Ammon's horn (tissue), 1 donor: ENCODE measurements around the gene PPFIBP2.

Experiments used
- DNase-seq: peaks from one replicate; pipeline ENCODE4 v3.0.0-alpha.2; 2016; ENCODE audit warnings: low spot score

PPFIBP2 gene

DNA sequence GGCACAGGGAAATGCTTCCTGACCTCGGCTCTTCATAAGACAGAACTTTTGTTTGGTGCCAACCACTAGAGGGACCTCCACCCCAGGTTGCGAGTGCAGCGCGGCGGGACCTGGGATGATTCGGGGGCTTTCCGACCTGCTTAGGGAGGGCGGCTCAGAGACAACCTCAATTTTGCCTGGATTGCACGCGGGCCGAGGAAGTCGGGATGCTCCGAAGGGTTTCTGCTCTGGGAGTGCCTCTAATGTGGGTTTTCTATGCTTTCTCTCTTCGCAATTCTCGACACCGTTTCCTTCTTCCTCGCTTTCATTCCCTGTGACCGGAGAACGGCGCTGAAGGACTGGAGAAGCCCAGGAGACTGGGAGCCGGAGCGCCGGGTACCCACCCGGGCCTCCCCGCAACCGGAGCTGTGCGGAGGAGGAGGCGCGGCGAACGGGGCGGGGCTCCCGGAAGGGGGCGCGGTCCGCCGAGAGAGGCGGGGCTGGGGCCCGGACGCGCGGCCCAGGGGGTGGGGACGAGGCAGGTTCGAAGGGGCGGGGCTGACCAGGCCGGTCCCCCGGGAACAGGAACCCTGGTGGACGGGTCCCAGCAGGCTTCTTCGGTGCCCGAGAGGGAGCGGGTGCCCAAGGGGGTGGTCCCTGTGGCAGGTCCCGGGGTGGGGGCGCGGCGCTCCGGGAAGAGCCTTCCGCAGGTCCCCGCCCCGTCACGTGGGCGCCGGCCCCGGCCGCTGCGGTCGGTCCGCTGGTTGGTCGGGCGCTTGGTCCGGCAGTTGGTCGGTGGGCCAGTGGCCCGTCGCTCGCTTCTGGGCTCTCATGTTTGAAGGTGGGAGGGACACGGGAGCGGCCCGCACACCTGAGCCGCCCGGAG lies at the start of gene PPFIBP2:
PPFIBP2 (plus strand) TSS at position 766 of the 865 bp plus-strand sequence. CDS start 35,477 bp downstream, outside the sequence.
- peak; percentile 88 for DNase-seq

DNA sequence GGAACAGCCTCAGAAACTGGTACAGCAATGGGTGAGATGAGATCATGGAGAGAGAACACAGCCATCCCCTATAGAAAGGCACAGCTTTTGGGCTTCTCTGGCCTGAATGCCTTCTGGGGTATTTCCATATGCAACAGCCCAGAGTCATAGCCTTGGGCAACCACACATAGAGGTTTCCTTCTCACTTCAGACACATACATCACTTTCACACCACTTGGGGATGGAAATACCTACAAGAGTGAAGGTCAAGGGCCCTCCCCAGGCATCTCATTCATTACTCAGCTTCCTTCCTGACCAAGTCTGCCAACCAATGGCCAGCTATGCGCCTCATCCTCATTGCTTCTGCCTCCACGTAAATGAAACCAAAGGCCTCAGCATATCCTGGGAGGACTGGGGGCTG lies 46.1 kb upstream of the PPFIBP2 start:
- no peak for DNase-seq

DNA sequence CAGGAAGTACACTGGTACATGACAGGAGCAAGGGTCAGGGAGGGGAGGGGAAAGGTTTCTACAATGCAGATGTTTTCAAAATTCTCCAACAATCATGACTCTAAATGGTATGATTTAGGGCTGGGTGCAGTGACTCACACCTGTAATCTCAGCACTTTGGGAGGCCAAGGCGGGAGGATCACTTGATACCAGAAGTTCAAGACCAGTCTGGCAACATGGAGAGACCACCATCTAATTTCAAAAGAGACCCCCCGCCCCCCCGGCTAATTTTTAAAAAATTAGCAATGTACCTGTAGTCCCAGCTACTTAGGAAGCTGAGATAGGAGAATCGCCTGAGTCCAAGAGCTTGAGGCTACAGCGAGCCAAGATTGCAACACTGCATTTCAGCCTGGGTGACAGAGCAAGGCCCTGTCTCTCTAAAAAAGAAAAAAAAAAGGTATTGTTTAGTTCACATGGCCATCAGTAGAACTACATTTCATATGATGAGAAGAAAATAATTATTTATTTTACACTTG lies 44.4 kb upstream of the PPFIBP2 start:
- DNase-seq, result no peak

DNA sequence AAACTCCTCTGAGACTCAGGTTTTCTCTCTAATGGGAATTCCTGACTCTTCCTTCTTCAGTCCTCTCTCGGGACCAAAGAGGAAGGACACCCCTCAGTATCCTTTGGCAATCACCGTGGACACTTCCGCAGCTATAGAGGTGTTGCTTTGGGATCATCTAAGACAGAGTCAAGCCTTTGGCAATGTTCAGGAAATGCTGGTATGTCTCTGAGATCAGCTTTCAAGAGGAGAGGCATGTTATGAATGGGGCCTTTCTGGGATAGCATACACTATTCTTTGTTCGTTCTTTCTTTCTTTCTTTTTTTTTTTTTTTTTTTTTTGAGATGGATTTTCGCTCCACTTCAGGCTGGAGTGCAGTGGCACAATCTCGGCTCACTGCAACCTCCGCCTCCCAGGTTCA lies 42.7 kb upstream of the PPFIBP2 start:
- no peak for DNase-seq

DNA sequence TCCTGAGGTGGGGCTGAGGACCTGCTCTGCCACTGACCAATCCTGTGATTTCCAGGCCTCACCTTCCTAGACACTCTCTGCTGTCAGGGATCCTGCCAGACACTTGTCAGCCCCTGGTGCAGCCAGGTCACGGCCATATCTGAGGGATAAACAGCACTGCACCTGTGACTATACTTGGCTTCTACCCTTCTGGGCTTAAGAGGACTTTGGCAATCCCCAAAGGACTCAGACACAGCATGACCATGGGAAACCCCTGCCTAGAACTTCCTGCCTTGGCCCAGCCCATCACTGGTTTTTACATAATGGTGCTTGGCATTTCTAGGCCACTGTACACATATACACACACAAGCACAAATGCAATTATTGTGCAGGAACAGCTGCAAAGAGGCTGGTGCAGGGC lies 40.1 kb upstream of the PPFIBP2 start:
- DNase-seq, result no peak

DNA sequence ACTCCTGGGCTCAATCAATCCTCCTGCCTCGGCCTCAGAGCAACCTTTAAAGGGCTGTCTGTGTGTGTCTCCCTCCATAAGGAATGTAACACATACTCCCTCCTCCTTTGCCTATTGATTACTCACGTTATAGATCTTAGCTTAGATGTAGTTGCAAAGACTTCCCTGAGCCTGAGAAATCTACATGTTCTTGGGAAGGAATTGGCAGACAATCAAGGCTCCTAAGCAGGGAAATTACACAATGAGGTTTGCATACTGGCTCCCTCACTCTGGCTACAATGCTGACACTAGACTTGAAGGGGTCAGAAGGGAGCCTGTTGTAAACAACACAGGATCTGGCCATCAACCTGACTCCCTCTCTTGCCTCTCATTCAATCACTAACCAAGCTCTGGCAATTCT lies 33.7 kb upstream of the PPFIBP2 start:
- DNase-seq, result no peak

DNA sequence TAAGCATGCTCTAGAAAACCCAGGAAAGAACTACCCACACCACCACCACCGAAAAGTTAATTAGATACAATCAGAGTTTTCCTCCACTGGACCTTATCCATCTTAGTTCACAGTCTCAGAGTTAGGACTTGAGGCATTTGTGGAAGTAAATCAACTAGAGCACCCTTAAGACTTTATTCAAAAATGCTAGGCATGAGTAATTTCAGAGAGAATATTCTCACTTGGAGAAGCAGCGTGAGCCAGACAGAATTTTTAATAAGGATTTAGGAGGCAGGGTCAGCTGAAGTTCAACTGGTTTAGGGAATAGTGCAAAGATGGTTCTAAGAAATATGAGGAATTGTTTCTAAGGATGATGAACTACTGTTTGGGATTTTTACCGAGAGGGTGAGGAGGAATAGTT lies 29.7 kb upstream of the PPFIBP2 start:
- DNase-seq, result no peak

DNA sequence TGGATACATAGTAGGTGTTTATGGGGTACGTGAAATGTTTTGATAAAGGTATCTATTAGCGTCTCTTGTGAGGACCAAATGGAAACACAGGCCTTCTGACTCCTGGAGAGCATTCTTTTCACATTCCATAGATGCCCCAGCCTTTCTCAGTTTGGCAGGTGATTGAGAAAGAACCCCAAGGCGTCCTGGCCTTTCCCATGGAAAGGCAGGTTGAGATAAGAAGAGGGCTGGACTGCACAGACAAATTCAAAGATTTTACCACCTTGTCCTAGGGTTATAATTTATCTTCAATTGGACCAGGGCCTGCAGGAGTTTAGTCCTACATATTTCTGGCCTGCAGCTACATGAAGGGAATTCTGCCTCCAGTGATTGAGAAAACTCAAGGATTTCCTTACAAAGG lies 29.2 kb upstream of the PPFIBP2 start:
- no peak for DNase-seq

DNA sequence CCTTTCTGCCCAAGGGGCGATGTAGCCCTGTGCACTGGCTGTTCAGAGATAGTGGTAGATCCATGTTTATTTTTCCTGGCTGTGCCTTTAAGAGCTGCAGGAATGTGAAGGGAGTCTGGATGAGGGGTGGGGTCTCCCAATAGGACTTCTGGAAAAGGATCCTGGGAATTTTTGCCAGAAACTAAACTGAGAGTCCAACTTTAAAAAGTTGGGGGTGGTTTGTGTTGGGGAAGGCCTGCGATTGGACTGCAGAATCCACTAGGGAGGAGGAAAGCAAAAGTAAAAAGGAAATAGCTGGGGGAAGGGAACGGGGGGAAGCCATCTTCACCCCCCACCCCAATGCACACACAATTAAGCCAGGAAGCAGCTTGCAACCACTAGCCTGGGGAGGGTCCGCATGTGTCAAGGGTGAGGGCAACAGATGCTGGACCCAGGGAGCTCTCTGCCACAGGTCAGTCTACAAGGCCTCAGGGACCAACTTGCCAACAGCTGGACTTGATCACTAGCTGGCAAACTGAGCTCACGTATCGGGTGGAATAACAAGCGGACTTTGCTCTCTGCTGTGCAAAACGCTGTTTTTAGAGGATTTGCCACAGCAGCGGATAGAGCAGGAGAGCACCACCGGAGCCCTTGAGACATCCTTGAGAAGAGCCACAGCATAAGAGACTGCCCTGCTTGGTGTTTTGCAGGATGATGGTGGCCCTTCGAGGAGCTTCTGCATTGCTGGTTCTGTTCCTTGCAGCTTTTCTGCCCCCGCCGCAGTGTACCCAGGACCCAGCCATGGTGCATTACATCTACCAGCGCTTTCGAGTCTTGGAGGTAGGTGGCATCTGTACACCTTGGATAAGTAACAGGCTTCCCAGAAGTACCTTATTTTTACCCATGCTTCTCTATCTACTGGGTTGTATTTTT lies 28.4 kb upstream of the PPFIBP2 start, which contains the start of gene OLFML1:
OLFML1 (plus strand) TSS at position 321 of the 912 bp plus-strand sequence; CDS start at position 691, 370 bp downstream.
- DNase-seq, result no peak

DNA sequence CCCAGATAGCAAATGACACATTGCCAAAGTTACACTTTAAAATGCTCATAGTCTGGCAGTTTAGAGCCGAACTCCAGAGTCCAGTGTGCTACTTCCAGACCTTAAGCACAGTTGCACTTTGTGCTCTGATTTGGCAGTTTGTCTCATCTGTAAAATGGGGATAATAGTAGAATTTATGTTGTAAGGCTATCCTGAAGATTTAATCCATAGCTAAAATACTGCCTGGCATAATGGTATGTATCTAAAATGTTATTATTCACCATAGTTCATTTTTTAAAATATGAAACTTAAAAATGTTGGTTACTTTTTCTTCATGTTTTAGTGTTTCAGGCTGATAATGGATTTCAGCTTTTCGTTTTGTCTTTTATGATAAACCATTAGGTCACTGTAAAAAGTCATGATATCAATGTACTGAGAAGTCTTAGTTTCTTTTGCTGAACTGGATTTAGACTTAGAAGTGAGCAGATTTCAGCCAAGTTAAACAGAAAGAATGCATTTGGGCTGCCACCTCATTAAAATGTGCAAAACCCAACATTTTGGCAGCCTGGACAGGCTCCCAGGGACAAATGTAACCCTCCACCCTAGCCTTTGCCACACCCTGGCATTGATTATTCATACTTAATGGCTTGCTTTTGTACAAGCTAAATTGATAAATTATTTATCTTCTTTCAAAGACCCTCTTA lies 27.6 kb upstream of the PPFIBP2 start:
- DNase-seq, result no peak

DNA sequence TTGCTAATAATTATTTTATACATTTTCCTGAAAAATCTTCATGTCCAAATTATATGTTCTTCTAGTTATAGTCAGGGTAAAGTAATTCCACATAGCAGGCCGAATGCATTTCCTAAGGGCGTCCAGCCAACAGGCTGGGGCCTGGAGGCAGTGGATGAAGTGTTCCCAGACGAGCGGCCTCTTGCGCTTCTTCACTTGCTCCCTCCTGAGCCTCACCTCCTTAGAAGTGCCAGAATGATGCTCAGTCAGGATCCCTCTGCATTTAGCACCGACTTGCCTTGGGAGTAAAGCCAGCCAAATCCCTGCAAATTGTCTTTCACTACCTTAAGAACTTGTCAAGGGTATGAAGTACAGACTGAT lies 27.0 kb upstream of the PPFIBP2 start:
- DNase-seq, result no peak

DNA sequence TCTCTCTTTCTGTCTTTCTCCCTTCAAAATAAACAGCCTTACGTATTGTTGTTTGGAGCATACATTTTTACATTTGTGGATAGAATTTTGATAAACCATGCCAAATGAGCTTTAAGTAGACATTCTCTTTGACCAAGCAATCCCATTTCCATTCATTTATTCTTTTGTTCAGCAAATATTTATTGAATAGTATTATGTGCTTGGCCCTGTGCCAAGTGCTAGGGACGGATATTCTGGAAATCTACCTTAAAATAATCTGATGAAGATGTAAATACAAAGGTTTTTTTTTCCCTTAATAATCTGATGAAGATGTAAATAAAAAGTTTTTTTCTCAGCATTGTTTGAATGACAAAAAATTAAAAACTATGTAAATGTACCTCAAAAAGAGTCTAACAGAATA lies 26.4 kb upstream of the PPFIBP2 start:
- DNase-seq, result no peak

DNA sequence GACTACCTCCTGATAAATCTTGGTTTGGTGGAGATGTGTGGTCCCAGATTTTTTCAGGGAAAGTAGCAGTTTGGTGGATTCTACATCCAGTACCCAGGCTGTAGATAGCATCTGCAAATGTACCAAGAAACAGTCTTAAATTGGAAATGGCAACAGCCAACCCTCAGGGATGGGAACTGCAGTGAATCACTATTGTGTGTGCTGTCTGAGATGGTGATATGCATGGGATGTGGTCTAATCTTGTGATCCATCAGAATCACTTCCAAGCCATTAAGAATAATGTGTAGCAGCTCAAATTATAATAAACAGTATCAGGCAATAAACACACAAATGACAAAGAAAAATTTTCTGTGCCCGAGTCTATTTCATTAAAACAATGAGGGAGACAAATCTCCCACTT lies 25.1 kb upstream of the PPFIBP2 start:
- DNase-seq, result no peak

DNA sequence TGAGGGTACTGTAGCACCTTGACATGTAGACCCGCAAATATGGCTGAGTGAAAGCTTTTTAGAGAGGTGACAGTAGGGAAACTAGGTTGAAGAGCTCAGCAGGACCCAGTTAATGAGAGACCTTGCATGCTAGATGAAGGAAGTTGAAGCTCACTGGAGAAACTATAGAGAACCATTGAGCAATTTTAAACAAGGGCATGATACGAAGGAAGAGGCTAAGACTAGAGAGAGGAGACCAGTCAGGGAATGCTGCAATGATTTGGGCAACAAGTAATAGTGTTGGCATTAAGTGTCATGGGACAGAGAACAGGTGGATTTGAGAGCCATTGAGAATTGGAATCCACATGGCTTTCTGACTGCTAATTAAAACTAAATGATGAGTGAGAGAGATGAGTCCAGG lies 24.4 kb upstream of the PPFIBP2 start:
- no peak for DNase-seq

DNA sequence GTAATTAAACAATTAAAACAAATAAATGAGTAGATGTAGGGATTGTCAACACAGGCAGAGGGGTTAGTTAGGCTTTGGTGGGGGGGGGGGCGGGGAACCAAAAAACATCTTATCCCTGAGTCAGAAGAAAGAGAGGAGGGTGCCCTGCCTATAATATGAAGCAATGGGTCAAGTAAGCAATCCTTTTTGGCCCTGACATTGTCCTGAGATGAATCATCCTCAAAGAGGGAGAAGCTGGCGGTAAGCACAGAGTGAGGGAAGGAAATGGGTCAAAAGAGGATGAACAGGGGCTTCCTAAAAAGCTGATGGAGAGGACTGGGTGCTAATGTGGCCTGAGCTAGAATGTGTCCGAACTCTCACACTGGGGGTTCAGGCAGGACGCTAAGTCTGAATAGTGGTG lies 23.7 kb upstream of the PPFIBP2 start:
- DNase-seq, result no peak

DNA sequence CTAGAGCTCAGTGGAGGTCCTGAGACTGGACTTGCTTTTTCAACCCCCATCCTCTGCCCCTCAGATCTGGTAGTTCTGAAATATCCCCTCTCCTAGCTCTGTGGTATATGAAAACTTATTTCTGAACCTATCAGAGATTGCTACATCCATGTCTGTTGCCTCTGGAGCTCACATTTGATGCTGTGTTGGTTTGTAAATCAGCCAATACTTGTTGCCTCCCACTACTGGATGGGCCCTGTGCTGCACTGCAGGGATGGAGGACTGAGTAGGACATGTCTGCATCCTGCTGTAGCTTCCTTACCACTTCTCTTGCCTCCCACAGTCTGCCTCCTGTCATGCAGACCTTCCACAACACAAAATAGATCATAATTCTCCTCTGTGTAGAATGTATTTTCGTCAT lies 23.3 kb upstream of the PPFIBP2 start:
- DNase-seq, result peak; percentile 28

DNA sequence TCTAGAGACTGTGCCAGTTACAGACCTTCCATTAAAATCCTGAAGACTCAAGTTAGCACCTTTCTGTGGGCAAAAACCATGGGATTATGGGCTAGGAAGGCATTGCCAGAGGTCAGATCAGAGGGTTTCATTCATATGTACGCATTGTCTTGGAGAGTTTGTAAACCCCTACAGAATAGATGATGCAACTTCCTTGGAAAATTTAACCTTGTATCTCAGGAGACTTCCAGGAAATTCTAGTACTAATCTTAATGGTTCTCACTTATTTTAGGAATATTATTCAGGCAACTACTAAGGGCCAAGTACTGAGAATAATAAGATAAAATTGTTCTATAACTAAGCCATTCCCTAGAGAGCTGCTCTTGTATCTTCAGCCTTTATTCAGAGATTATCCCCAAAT lies 21.5 kb upstream of the PPFIBP2 start:
- DNase-seq, result no peak

DNA sequence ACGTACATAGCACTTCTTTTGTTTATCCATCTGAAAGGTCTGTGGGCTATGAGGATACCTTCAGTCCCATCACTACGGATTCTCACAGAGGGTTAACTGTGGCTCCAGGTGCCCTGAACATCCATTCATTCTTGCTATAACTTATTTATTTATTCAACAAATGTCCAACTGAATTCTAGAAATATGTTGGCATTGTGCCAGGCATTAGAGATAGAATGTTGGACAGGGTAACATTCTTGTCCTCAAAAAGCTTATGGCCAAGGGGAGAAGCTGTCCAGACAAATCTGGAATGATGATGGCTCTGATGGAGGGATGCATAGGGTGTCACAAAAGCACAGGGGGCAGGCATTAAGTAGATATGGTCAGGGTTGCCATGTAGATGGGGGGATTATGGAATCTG lies 20.1 kb upstream of the PPFIBP2 start:
- no peak for DNase-seq

DNA sequence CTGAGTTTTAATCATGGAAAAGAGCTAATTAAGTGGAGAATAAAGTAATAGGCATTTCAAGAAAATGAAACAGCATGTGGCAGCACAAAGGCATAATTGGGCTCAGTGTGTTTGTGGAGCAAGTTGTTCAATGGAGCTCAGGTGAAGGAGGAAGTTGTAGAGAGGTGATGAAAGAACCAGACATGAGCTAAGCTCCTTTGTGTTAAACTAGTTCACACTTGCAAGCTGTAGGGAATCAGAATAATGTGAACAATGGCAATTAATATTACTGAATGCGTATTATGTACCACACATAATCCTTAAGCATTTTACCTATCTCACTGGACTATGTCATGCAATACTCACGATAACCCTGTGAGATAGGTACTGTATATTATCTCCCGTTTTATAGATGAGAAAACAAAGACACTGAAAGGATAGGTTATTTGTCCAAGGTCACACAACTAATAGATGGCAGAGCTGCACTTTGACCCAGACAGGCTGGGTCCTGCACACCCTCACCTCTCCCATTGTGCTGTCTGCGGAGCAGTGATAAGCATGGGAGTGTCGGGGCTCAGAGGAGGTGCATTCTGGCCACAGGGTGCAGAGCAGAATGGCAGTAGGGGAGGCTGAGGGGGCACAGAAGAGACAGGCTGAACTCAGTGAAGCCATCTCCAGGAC lies 19.6 kb upstream of the PPFIBP2 start:
- DNase-seq, result no peak

DNA sequence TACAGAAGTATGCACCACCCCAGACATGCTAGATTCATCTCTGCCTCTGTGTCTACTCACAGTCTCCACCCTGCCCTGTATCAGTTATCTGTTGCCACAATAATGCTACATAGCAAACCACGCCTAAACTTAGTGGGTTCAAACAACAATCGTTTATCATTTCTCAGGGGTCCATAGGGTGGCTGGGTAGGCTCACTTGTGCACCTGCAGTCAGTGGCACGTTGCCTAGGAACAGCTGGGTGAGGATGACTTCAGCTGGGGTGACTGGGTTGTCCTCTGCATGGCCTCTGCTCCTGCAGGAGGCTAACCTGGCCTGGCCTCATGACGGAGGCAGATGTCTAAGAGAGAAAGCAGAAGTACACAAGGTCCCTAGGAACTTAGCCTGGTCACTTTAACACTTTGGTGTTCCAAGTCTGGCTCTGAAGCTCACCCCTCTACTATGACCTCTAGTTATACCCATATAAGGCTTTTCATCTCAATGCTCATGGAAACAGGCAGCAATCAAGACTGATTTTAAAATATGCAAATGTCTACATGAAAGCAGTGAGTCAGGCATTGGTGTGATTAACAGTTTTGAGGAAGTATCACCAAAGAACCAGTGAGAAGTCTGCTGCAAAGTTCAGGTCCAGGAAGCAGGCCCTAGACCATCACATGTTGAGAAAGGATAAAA lies 17.8 kb upstream of the PPFIBP2 start:
- peak; percentile 32 for DNase-seq

DNA sequence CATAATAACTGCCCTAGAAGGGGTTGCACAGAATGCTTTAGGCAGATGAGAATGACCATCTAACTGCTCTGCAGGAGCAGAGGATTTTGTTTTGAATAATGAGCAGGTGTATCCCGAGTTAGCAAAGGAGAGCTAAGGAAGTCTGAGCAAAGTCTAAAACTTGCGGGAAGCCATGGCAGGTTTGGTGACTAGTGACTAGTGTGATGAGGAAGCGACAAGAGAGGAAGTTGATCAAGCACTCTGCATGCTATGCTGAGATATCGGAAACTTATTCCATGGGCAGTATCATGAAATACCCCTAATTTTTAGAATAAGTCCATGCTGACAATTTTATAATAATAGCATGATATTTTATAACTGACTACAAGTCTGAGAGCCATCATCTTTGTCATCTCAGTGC lies 15.6 kb upstream of the PPFIBP2 start:
- no peak for DNase-seq
